ENCODE results near the gene KRT32. TPM values are rescaled to one million over a fixed set of nuclear protein-coding genes. Genes with fewer than 3 reads are reported as not detected.
"Not testable (repeated sequence)": the region's sequence is repeated elsewhere in the genome, so short reads cannot be mapped to it uniquely, and the experiment has no call there.

KRT32 gene
- total RNA-seq, 1 donor from 2014 or later: not detected

DNA sequence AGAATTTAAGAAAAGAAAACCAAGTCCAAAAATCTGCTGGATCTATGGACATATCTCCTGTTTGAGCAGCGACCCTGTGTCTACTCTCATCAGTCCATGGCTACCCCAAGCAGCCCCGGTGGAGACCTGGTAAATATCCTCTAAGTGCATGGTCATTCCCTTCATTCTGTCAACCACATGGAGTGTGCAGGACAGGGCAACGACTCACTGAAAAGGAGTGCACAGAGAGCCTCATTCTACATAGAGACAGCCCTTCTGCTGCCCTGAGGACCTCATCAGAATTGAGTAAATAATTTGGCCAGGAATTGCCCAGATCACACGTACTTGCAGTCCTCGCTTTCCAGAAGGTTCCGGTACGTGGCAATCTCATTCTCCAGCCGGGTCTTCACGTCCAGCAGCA is 29.4 kb downstream of the KRT32 start:
- Mint-ChIP-seq H3K27ac (ENCODE audit: unreplicated experiment) (no peak overlapping the region), H3K4me3 (ENCODE audit: unreplicated experiment) (no peak overlapping the region), H3K9me3 (ENCODE audit: low read depth) (no peaks in the 10 kb centered on the region), H3K27me3 (ENCODE audit: low read depth) (peaks cover 17% of the 10 kb centered on the region), H3K4me1 (ENCODE audit: low read depth) (no peaks in the 10 kb centered on the region), H3K36me3 (ENCODE audit: low read depth) (no peaks in the 10 kb centered on the region)
- TF ChIP-seq, protein P1, sequence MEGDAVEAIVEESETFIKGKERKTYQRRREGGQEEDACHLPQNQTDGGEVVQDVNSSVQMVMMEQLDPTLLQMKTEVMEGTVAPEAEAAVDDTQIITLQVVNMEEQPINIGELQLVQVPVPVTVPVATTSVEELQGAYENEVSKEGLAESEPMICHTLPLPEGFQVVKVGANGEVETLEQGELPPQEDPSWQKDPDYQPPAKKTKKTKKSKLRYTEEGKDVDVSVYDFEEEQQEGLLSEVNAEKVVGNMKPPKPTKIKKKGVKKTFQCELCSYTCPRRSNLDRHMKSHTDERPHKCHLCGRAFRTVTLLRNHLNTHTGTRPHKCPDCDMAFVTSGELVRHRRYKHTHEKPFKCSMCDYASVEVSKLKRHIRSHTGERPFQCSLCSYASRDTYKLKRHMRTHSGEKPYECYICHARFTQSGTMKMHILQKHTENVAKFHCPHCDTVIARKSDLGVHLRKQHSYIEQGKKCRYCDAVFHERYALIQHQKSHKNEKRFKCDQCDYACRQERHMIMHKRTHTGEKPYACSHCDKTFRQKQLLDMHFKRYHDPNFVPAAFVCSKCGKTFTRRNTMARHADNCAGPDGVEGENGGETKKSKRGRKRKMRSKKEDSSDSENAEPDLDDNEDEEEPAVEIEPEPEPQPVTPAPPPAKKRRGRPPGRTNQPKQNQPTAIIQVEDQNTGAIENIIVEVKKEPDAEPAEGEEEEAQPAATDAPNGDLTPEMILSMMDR (IDR thresholded peaks at IDR 0.05): no peak
- DNase-seq (ENCODE audit: low spot score): no peak

DNA sequence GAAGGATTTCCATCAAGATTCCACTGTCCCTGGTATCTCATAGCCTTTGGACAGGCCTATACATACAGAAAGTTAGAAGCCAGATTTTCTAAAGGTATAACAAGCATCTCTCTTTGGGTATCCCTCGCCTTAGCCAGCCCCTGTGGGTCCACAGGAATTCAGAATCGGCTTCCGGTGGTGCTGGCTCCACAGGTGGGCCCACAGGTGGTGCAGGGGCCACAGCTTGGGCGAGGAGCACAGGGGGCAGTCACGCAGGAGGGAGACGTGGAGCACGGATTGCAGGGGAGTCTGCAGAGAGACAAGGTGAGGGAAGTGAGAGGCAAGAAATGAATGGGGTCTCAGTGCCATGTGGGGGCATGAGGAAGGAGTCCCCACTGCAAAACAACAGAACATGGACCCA is 29.9 kb downstream of the KRT32 start:
- no peaks in the 10 kb centered on the region for H3K36me3 Mint-ChIP-seq (ENCODE audit: low read depth)
- no peak overlapping the region for H3K4me3 Mint-ChIP-seq (ENCODE audit: unreplicated experiment)
- H3K27me3 Mint-ChIP-seq (ENCODE audit: low read depth): peaks cover 14% of the 10 kb centered on the region
- TF ChIP-seq, protein P1 (IDR thresholded peaks at IDR 0.05): no peak
- H3K4me1 Mint-ChIP-seq (ENCODE audit: low read depth): no peaks in the 10 kb centered on the region
- no peak for DNase-seq (ENCODE audit: low spot score)
- no peaks in the 10 kb centered on the region for H3K9me3 Mint-ChIP-seq (ENCODE audit: low read depth)
- no peak overlapping the region for H3K27ac Mint-ChIP-seq (ENCODE audit: unreplicated experiment)

DNA sequence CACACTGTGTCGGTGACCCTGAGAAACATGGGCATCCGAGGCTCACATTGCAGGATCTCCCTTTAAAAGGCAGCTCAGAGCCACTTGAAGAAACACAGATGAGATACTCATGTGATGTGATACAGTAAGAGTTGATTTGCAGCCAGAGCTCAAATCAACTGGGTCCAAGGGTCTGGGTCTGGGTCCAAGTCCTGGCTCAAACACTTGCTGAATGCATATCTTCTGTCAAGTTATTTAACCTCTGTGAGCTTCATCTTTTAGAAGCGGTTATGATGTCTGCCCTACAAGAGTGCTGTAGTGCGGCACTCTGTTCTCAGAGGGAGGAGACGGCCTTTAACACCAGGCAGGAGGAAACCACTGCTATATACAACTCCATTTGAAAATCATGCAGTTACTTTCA is 32.8 kb downstream of the KRT32 start:
- H3K4me3 Mint-ChIP-seq (ENCODE audit: unreplicated experiment): no peak overlapping the region
- no peaks in the 10 kb centered on the region for H3K36me3 Mint-ChIP-seq (ENCODE audit: low read depth)
- no peak for DNase-seq (ENCODE audit: low spot score)
- peaks cover 9% of the 10 kb centered on the region for H3K27me3 Mint-ChIP-seq (ENCODE audit: low read depth)
- no peaks in the 10 kb centered on the region for H3K9me3 Mint-ChIP-seq (ENCODE audit: low read depth)
- TF ChIP-seq, protein P1 (IDR thresholded peaks at IDR 0.05): no peak
- H3K4me1 Mint-ChIP-seq (ENCODE audit: low read depth): no peaks in the 10 kb centered on the region
- no peak overlapping the region for H3K27ac Mint-ChIP-seq (ENCODE audit: unreplicated experiment)

DNA sequence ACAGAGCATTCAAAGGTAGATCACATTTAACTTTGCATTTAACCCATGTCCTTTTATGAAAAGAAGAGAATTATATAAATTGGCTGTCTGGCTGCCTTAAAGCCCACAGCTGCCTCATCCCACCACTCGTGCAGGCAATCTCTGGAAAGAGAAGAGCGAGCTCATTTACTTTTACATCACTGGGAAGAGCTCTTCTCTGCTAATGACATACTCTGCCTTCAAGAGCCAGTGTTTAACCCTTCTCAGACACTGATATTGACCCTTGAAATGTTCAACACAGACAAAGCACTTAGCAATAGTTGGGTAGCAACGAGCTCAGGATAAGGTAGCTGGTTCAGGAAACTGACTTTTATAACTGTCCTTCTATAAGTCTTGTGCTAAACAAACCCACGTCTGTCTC is 33.2 kb downstream of the KRT32 start:
- Mint-ChIP-seq H3K27me3 (ENCODE audit: low read depth) (peaks cover 9% of the 10 kb centered on the region), H3K27ac (ENCODE audit: unreplicated experiment) (no peak overlapping the region), H3K4me1 (ENCODE audit: low read depth) (no peaks in the 10 kb centered on the region), H3K4me3 (ENCODE audit: unreplicated experiment) (no peak overlapping the region), H3K9me3 (ENCODE audit: low read depth) (no peaks in the 10 kb centered on the region), H3K36me3 (ENCODE audit: low read depth) (no peaks in the 10 kb centered on the region)
- DNase-seq (ENCODE audit: low spot score): no peak
- TF ChIP-seq, protein P1 (IDR thresholded peaks at IDR 0.05): no peak

DNA sequence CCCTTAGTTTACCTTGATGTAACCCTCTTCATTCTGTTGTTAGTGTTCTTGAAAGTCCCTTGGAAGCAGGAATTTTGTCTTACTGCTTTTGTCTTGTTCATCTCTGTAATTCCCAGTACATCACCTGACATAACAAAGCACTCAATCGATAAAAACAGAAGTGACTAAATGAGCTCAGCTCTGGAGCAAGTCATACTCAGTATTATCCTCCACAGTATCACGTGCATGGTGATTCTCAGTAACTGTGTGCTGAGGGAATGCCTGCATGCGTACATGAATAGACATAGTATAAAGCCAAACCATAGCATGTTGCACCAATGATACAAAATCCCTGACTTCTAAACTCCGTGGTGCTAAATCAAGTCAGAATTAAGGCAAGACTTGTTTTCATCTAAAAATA is 33.6 kb downstream of the KRT32 start:
- TF ChIP-seq, protein P1 (IDR thresholded peaks at IDR 0.05): no peak
- DNase-seq (ENCODE audit: low spot score): no peak
- no peaks in the 10 kb centered on the region for H3K4me1 Mint-ChIP-seq (ENCODE audit: low read depth)
- no peaks in the 10 kb centered on the region for H3K36me3 Mint-ChIP-seq (ENCODE audit: low read depth)
- H3K27me3 Mint-ChIP-seq (ENCODE audit: low read depth): peaks cover 9% of the 10 kb centered on the region
- no peak overlapping the region for H3K27ac Mint-ChIP-seq (ENCODE audit: unreplicated experiment)
- no peak overlapping the region for H3K4me3 Mint-ChIP-seq (ENCODE audit: unreplicated experiment)
- H3K9me3 Mint-ChIP-seq (ENCODE audit: low read depth): no peaks in the 10 kb centered on the region

DNA sequence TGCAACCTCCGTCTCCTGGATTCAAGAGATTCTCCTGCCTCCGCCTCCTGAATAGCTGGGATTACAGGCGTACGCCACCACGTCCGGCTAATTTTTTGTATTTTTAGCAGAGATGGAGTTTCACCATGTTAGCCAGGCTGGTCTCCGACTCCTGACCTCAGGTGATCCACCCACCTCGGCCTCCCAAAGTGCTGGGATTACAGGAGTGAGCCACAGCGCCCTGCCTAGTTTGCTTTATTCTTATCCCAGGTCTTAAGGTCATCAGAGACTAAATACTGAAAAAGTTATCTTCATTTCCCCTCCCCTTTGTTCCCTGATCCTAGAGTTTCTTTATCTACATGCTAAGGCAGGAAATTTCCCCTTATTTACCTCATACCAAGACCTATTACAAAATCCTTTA is 36.8 kb downstream of the KRT32 start:
- not testable (repeated sequence) for H3K9me3 Mint-ChIP-seq (ENCODE audit: low read depth); H3K36me3 Mint-ChIP-seq (ENCODE audit: low read depth); H3K4me3 Mint-ChIP-seq (ENCODE audit: unreplicated experiment); H3K27me3 Mint-ChIP-seq (ENCODE audit: low read depth); H3K27ac Mint-ChIP-seq (ENCODE audit: unreplicated experiment); H3K4me1 Mint-ChIP-seq (ENCODE audit: low read depth); DNase-seq (ENCODE audit: low spot score)

Data from chondrocyte (in vitro differentiated cells).